ENCODE measurements around the gene SLC12A8.

The SLC12A8 gene

GRCh38 chr3:125213946-125214542, 1.5 kb upstream of the SLC12A8 start:
- DNase-seq (ENCODE audit: low spot score) = no peak

- DNase-seq (ENCODE audit: low spot score) = no peak
Measured at GRCh38 chr3:125213364-125213755, 812 bp upstream of the SLC12A8 start.

GRCh38 chr3:125212091-125212508, 448 bp downstream of the SLC12A8 start:
- DNase-seq (ENCODE audit: low spot score) = no peak

DNA sequence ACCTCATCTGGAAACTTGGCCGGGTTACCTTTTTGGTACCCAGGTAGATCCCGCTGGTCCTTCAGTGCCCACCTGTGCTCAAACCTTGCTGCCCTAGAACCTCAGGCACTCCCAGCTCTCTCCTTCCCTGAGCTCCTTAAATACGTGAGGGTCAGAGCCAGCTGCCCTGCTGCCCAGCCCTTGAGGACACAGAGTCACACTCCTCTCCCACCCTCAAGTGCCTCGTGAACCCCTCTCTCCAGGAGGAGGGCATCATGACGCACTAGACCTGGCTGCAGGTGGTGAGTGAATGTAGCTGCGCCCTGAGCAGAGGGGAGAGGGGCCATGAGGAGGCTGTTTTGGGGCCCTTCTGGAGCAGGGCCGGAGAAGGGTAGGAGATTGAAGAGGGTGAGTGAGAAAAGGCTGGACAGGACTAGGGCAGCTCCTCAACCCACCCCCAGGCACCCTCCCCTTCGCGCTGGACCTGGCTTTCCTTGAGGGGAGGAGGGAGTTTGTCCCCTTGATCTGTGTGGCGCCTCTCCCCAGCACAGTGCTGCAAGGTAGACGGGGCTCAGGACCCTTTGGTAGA, 941 bp downstream of the SLC12A8 start:
- no peak for DNase-seq (ENCODE audit: low spot score)

- no peak for DNase-seq (ENCODE audit: low spot score)
Measured at GRCh38 chr3:125207949-125208568, 4.5 kb downstream of the SLC12A8 start.

GRCh38 chr3:125207507-125207906, 5.0 kb downstream of the SLC12A8 start:
- DNase-seq (ENCODE audit: low spot score) = no peak

GRCh38 chr3:125206934-125207333, 5.6 kb downstream of the SLC12A8 start:
- no peak for DNase-seq (ENCODE audit: low spot score)

GRCh38 chr3:125203731-125204130, 8.8 kb downstream of the SLC12A8 start:
- no peak for DNase-seq (ENCODE audit: low spot score)

- DNase-seq (ENCODE audit: low spot score) = no peak
Measured at GRCh38 chr3:125202197-125202596, 10.4 kb downstream of the SLC12A8 start.

- no peak for DNase-seq (ENCODE audit: low spot score)
Measured at GRCh38 chr3:125200731-125201139, 11.8 kb downstream of the SLC12A8 start.

- DNase-seq (ENCODE audit: low spot score) = no peak
Measured at GRCh38 chr3:125194849-125195601, 17.5 kb downstream of the SLC12A8 start.

DNA sequence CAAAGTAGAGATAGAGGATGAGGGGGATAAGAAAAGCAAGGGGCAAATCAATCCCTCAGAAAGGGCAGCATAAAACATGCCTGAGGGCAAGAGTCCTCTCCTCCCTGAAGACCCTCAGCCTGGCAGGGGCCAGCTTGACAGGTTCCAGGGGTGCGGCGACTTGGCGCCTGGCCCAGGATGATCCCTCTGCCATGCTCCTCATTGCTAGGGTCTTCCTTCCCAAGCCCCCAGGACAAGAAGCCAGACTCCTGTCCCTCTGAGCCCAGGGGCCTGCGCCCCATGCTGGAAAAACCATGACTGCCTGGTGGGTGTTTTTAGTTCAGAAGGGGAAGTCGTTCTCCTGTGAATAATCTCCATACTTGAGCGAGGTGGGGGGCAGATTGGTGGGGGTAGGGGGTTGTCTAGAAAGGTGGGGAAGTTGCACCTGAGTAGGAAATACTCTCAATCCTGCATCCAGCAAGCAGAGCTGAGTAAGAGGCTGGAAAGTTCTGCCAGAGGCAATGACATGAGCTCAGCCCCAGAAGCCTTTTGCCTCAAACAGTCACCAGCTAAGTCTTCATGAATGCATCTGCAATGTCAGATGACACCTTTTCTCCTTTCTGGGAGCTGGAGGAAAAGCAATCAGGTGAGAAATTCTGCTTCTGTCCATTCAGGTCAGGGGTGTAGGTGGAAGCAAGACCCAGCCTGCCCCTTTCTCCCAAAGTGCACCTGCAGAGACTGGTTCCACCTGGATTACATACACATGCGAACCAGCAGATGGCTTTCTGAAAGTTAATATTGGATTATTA, 18.3 kb downstream of the SLC12A8 start:
- no peak for DNase-seq (ENCODE audit: low spot score)

DNA sequence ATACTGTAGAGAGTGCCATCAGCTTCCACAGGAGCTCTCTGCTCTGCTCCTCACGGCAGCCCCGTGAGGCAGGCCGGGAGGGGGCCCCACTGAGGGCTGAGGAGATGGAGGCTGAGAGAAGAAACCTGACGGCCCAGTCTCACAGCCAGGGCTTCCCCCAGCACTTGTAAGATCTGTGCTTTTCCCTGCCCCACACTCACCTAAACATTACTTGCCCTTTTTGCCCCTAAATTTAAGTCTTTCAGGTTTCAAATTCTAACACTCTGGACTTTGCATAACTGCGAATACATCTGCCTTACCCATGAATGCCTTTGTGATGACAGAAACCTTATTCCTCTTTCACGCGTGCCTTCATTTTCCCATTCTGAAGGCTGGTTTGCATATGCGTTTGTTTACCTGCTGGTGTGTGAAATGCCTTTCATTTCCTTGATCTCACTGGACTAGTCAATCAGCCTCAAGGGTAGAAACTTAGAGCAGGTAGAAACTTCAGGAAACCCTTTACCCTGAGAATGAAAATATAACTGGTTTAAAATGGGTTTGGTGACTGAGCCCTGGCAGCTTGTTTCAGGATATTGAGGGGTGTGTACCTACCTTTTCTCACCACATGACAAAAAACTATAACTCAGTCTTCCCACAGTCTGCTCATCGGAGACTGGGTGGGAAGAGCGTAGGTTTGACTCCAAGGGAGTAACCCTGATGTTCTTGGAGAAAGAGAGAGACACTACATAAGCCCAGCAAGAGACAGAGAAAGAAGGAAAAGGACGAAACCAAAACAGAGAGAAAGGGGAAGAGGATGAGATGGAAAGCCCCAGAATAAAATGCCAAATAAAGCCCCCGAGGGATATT, 20.1 kb downstream of the SLC12A8 start:
- no peak for DNase-seq (ENCODE audit: low spot score)

DNA sequence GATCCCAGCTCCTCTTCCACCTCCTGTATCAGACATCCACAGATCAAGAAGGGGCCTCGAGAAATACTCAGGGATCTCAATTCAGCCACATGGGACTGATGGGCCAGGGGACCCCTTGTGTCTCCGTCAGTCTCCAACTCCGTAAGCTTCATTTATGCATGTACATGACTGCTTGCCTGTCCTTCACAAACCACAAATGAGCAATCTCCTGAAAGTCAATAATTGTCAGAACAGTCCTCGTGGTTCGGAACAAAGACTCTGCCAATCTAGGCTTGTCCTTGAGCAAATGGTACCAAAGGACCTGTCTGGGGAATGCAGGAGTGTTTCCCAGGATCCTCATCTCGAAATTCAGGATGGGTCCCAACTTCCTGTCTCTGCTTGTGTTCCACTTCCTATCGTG, 20.8 kb downstream of the SLC12A8 start:
- DNase-seq (ENCODE audit: low spot score) = no peak

DNA sequence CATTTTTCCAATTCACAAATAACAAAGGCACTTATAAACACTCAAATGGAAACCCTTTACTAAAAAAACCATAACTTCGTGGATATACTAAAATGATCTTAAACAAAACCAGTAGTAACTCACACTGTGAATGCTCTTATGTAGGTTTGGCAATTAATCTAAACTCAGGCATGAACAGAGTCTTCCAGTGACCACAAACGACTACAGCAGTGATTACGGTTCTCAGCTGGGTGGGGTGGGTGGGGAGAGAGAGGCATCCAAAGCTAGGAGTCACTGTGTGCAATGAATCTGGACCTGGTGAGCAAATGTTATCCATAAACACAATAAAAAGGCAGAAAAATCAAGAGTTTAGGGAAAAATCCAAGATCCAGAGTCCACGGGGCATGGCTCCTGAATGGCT, 21.3 kb downstream of the SLC12A8 start:
- DNase-seq (ENCODE audit: low spot score) = no peak

DNA sequence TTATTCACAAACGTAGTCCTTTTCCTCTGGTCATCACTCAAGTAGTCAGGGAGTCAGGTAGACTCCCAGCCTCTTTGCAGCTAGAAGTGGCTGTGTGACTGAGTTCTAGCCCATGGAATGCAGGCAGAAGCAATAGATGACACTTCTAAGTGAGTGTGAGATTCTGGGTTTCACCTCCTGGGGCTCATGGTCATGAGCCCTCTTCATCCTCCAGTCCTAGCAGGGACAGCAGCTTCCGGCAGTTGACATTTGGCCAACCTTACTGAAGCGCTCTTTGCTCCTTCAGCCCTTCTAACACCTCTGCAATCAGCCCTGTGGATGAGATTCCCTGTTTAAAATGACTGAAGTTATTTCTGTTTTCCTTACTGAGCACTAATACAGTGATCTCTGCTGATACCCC, 21.8 kb downstream of the SLC12A8 start:
- no peak for DNase-seq (ENCODE audit: low spot score)

DNA sequence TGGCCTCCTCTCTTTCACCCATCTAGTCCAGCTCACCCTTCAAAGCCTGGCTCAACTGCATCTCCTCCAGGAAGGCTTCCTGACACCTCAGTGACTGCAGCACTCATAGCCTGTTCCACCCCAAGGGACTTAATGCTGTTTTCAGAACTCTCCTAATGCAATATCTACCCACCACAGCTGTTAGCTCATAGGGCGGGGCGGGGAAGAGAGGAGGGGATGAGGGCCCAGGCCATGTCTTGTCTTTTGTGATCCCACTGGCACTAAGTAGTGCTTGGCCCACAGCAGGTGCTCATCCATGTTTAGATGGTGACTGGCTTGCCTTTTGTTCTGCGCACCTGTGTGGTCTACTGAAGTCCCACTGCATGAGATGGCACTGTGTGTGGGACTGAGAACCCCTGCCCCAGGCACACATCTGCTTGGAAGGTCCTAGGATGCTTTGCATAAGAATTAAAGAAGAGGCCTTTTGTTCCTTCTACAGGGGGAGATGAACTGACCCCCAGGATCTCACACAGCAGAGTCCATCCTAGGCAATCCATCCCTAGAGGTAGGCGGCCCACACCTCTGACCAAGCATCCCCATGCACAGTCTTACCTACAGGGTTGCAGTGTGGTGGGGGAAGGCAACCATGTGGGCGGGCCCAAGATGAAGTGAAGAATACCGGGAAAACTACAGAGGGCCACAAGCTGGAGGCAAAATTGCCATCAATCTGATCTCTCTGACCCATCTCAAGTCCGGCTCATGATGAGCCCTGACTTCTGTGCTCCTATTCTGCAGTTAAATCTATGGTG, 23.0 kb downstream of the SLC12A8 start:
- DNase-seq (ENCODE audit: low spot score) = no peak

GRCh38 chr3:125188955-125189354, 23.6 kb downstream of the SLC12A8 start:
- DNase-seq (ENCODE audit: low spot score) = no peak

DNA sequence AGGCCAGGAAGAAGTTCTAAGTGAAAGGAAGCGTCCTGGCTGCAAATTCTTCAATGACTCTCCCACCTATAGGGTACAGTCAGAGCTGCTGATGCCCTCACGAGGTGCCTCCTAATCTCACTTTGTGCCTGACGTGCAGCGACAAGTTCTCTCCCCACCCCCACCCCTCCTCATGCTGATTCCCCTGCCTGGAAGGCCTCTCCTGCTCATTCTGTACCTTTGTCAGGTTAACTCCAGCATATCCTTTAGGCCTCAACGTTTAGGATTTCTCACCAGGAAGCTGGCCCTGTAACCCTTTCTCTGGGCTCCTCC, 25.0 kb downstream of the SLC12A8 start:
- no peak for DNase-seq (ENCODE audit: low spot score)

DNA sequence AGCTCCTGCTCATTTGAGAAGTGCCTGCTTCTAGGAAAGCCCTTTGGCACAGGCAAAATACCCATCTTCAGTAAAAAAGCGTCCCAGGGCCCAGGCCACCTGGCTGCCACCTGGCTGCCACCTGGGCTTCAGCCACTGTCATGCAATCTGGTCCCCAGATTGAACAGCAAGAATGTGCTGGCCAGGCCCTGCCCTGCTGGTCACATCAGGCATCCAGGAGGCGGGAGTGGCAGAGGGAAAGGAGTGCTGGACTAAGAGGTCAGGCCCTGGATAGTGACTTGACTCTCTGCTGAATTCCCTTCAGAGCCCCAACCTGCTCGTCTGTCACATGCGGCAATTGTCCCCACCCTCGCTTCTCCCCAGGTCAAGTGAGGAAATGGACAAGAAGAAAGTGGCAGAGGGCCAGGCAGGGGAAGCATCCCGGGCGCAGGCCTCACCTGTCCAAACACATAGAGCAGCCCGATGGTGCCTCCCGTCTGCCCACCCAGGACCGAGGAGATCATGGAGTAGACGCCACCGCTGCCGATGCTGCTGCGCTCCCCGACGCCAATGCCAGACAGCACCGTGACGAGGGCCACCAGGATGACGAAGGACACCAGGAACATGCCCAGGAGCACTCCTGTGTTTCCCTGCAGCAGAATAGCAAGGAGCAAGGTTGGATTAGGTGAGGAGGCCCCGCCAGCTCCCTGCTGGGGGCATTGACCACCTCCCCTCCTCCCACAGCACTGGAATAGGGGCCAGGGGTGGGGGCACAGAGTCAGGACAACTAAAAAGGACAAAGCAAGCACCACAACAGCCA, 25.5 kb downstream of the SLC12A8 start:
- DNase-seq (ENCODE audit: low spot score) = no peak
